ENCODE results near the gene SETBP1.

Gene SETBP1

DNA sequence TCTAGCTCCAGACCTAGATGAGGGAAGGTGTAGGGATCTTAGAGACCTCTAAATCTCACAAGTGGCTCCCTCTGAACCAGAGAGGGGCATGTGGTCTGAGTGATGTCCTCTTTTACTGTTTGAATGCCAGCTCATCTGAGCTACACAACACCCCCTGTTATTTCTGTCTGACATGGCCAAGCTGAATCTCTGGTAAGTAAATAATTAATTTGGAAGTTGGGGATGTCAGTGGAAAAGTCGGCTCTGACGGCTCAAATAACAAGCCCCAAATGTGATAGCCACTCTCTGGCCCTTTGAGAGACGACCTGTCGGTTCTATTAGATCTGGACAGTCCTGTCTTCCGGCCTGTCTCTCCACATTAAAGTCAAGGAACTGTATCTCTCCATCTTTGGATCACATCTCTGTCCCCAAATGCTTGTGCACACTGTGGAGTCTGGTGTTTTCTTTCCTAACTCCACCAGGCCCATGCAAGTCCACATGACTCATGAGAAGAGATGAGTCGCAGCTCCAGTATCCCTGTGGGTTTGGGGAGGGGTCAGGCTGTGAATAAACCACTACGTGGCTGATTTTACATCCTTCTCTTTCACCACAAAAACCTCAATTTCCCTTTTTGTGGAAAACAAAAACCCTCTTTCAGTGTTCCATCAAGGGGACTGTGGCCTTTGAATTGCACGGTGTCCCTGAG, 52.5 kb downstream of the SETBP1 start:
- DNase-seq = peak in 1 of 2 donors; percentile 57

GRCh38 chr18:44733754-44734465, 53.2 kb downstream of the SETBP1 start:
- DNase-seq = no peak

DNA sequence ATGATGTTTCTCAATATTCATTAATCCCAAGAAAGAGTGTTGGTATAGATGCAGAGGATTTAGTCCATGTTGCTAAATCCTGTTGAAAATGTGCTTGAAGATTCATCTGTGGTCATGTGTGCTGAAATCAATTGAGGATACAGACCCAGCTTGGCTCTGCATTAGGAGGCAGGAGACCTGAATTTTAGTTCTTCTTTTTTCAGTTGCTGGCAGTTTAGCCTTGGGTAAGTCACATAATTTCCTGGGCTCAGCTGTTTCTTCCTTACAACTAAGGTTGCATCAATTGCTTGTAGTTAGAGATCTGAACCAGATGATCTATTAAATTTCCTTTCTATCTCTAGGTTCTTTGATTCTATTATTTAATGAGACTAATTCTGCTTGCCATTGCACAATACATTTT, 54.4 kb downstream of the SETBP1 start:
- no peak for DNase-seq

DNA sequence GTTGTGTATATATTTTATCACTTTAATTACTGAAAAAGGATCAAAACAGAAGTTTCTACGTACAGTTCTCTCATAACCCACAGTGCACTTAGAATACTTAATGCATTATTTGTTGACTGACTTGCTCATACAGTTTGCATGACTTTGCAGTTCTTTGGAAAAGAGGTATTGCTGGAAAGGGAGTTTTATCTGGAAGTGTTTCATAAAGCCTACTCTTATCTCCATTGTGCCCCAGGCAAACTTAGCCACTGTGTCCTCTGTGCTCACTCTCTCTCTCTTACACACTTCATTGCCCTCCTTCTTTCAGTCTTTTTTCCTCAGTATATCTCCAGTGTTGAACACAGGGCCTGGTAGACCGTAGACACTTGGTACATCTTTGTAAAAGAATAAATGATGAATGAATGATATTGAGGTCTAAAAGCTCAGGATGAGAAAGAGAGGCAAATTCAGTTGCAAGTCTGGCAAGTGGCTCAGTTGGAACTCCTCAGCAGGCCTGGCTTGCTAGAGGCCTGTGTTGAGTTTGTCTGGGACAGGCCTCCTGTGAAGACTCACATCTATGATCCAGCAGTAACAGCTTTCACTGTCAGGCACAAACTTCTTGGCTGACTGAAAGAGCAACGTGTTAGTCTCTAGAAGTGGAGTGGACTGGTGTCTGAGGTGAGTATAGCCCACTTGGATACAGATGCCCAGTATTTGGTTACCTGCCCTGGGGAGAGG, 56.1 kb downstream of the SETBP1 start:
- DNase-seq = no peak

- DNase-seq = no peak
Observed at GRCh38 chr18:44737623-44738022, 56.9 kb downstream of the SETBP1 start.

DNA sequence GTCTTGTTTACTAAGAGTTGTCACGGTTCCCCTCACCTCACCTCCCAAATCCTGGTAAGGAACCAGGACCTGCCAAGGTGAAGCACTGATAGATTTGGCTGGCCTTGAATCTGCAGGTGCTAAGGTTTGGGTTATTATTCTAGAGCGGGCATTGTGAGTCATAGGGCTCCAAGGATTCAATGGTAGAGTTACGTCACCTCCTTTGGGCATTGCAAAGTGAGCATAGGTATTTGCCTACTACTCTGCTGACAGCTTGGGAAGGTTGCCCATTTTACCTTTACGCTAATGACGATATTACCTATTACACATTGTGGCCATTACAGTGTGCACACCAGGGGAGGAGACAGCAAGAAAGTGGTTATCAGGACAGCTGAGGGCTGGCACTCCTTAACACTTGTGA, 59.3 kb downstream of the SETBP1 start:
- no peak for DNase-seq

- no peak for DNase-seq
Observed at GRCh38 chr18:44741085-44741484, 60.4 kb downstream of the SETBP1 start.

DNA sequence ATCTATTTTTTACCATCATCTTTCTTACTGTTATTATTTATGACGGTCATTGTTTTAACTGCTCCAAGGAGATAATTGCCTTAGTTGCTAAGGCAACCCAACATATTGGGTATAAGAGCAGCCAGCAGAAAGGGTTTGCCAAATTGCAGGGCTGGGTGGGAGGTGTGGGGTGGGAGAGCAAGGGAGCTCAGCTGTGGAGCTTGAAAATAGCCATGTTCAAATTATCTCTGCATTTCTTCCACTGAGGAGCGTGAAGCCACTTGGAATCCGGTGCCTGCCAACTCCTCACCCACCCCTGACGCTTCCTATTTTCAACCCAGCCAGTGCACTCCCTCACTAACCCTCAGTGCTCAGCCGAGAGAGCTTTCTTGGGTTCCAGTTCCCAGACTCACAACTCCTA, 60.8 kb downstream of the SETBP1 start:
- DNase-seq = no peak

DNA sequence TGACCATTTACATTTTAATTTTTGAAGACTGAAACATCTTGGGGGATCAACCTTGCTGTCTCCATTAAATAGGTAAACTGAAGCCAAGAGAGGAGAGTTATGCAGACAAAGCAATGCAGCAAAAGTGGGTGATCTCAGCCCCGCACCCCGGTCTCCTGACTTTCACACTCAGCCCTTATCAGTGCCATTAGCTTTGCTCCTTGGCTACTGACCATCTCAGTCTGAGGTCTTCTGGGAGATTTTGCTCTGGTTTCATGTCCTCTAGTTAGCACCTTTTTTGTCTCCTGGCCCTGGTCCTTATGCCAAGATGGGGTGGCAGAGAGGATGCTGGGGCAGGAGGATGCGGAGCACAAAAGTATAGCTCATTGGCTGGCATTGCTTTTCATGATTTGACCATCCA, 61.4 kb downstream of the SETBP1 start:
- no peak for DNase-seq

DNA sequence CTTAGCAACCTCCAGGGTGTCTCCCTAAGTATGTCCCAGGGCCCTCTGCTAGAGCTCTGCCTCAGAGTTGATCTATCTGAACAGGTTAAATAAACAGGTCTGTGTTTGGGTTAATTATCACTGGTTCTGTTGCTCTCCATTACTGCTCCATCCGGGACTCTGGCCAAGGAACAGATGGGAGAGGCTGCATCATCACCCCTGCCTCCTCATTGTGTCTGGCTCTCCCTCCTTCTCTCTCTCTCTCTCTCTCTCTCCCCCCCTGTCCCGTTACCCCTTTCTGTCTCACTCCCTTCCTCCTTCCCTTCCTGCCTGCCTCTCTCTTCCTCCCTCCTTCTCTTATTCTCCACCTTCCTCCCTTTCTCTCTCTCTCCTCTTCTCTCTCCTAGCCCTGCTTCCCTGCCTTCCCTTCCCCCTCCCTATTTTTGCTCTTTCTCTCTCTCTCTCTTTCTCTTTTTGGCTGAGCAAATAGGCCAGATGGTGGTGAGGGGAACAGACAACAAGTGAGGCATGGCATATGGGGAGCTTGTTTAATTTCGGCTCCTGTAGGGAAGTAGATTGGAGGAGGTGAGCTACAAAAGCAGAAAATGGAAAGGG, 62.1 kb downstream of the SETBP1 start:
- no peak for DNase-seq

GRCh38 chr18:44743631-44744030, 62.9 kb downstream of the SETBP1 start:
- no peak for DNase-seq

GRCh38 chr18:44744161-44745121, 63.8 kb downstream of the SETBP1 start:
- no peak for DNase-seq

DNA sequence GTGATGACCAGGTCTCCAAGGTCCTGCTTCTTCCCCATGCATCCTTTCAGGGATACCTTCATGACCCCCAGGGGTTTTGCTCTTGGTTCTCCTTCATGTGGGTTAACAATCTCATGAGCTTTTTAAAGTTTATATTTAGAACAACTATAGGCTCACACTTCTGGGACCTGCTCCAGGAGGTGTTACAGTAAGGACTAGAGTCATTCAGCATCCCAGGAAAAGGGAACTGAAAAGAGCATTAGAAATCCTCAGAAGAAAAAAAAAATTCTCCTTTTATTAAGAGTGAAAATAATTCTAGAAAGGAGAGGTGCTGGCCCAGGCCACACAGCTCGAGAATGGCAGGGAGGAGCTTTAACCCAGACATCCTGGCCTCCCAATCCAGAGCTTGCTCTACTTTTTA, 66.5 kb downstream of the SETBP1 start:
- no peak for DNase-seq

DNA sequence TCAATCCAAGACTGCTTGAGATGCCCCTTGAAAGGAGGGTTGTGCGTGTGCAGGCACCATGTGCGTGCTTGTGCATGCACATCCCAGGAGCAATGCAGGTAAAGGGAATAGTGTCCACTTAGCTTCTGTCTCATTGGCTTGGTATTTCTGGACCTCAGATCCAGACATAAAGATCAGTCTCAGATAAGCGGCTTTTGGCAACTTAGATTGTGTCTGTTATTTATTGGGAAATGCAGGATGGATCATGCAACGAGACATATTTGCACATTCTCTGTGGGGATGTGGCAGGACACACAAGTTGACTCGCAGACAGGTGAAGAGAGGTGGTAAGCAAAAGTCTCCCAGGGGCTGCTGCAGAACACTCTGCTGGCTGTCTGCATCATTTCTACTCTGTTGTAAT, 67.9 kb downstream of the SETBP1 start:
- no peak for DNase-seq

DNA sequence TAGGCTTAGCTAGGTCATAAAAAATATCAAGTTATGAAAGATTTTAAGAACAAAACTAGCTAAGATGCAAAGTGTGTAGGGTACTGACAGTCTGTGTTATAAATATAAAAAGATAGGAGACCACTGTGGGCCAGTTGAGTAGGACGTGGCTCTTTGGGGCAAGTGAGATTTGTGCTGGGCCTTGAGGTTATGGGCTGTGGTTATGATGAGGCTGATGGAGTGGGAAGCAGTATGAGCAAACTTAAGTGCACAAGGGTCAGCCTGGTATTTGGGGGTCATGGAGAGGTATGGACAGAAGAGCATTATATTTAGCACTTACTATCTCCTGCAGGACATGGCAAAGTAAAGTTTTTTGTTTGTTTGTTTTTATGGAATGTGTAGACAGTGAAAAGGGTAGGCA, 70.1 kb downstream of the SETBP1 start:
- no peak for DNase-seq

GRCh38 chr18:44754567-44754966, 73.9 kb downstream of the SETBP1 start:
- DNase-seq = no peak

GRCh38 chr18:44758861-44759631, 78.4 kb downstream of the SETBP1 start:
- peak; percentile 20 to 43 for DNase-seq

DNA sequence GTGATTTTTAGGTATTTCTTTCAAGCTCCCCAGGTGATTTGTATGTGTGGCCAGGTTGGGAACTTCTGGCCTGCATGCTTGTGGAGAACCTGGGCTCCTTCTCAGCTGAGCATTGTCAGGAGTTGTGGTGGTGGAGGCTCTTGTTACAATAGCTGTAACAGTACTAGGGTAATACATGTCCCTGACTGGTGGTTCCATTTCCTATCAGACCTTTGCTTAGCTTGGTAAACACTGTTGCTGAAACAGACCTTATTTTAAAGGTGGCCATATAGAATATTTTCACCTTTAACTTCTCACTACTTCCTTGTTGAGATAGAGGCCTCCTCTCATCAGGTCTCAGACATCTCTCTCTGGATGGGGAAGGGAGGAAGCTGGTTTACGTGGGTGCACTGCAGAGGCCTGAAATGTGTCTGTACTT, 79.2 kb downstream of the SETBP1 start:
- peak in 1 of 2 donors; percentile 3 for DNase-seq

- DNase-seq = no peak
Observed at GRCh38 chr18:44761812-44762211, 81.1 kb downstream of the SETBP1 start.

DNA sequence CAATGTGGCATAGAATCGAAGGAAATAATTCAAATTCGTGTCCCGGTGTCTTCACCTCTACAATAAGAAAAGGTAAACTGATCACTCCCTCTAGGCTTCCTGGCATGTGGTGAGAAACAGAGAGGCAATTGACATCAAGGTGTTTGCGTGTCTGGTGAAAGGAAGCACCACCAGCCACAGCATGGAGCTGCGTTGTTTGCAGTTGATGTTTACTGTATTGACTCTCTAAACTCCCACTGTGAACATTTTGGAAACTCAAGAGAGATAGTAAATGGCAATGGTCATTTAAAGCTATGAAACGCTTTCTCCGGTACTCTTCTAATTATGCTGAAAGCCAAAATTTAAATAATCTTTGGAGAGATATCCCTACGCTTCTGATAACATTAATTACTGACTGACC, 82.6 kb downstream of the SETBP1 start:
- DNase-seq = no peak

DNA sequence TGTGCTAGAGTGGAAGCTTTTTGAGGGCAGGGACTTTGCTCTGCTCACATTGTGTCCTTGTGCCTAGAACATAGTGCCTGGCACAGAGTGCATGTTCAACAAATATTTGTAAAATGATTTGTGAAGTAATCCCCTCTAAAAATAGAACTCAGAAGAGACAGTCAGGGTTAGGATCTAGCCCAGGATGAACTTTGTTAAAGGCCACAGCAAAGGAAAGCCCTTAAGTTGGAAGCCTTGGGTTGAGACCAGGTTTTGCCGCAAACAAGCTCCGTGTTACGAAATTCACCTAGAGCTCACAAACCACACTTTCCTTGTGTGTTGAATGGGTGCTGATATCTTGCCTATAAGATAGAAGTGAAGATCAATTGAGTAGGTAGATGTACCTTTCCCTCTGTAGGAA, 84.2 kb downstream of the SETBP1 start:
- no peak for DNase-seq

DNA sequence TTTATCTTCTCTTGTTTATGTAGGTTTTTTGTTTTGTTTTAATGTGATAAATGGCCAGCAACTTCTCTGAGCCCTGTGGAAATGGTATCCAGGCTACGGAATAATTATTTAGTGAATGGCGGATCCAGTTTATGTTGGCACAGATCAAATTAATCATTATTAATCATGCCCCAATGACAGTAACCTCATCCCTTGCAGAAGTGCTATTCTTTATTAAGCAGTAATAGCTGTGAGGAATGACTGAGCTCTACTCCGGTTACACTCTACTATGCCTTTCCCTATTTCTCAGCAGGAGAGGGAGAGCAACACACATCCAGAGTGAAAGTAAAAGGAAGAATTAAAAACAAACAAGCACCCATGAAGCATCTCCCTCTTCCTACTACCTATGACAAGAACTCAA, 84.8 kb downstream of the SETBP1 start:
- DNase-seq = no peak
